ENCODE results near the gene SLA2. TPM values are rescaled to one million over a fixed set of nuclear protein-coding genes. Genes with fewer than 3 reads are reported as not detected.

Gene SLA2
- total and polyA plus RNA-seq, 2 of the 8 experiments (the other 6 are each of a cell fraction or from before 2014, with no cell fraction given), result 0.18 TPM; not detected in 1

DNA sequence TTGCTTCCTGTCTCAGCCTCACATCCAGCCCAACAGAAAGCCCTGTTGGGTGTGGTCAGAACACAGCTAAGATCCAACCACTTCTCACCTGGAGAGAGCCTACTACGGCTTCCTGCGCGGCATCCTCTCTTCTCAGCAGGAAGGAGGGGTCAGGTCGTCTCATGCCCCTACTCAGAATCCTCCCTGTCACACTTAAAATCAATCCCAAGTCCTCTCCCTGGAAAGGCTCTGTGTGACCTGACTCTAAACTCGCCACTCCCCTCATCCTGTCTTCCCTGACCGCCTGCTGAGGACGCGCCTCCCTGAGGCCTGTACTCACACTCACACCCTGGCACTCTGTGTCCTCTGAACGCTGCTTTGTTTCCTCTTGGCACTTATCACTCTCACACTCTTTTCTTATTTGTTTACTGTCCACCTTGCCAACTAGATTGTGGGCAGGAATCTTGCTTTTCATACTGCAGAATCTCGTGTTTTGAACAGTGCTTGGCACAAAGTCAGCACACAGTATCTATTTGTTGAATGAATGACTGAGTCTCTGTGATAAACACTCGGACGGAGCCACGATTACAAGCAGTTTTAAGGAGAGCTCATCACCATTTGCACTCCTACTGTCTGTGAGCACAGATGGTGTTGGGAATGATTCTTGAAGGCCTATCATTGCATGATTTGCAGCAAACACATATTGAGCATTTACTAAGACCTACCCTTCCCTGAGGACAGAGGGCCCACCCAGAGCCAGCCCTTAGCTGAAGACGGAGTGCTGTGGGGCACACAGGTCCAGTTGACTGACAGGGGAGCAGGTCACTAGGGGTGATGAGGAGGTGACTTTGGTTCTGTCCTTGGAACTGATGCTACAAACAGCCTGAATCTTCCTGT is 21.7 kb downstream of the SLA2 start:
- WGBS, 2 experiments (ENCODE audit: extremely low coverage in 1 of 2, insufficient coverage in 1 of 2, insufficient read length in 1 of 2, insufficient replicate concordance in 2 of 2, low coverage in 1 of 2, low lambda C conversion rate in 2 of 2, missing lambda C conversion rate in 1 of 2), result 83% methylated on average over 14 of the region's 14 CpGs; no CpG with 5 or more reads in 1 of the 2 experiments
- DNase-seq (ENCODE audit: low read depth in 1 of 2, low spot score in 2 of 2), result no peak
- H2AFZ ChIP-seq (ENCODE audit: low read length), result peak overlapping the region; percentile 90; the same call in 1 of the 2 replicates
- no peak for TF ChIP-seq ATF2 (IDR thresholded peaks at IDR 0.05; ENCODE audit: low read length)
- 0 out of 4 replicates have a peak, but pooled peaks of 1 of the 2 experiments have one; percentile 12 for TF ChIP-seq RAD21 (IDR thresholded peaks at IDR 0.05 in 1 of 2, conservative IDR thresholded peaks at IDR 0.05 in 1 of 2; ENCODE audit: low read depth in 2 of 2, low read length in 2 of 2)
- TF ChIP-seq CTBP2 (IDR thresholded peaks at IDR 0.05; ENCODE audit: borderline replicate concordance, insufficient read depth, insufficient read length, low read length), result no peak
- TF ChIP-seq EP300 (IDR thresholded peaks at IDR 0.05; ENCODE audit: borderline replicate concordance in 1 of 2, low read depth in 2 of 2, low read length in 2 of 2), result no peak
- no peak for TF ChIP-seq YY1 (IDR thresholded peaks at IDR 0.05; ENCODE audit: low read depth, low read length)
- peak; percentile 67 for TF ChIP-seq ASH2L (IDR thresholded peaks at IDR 0.05; ENCODE audit: low read length)
- no peak for TF ChIP-seq CBX5 (IDR thresholded peaks at IDR 0.05; ENCODE audit: low read depth, low read length)
- no peak for TF ChIP-seq PHF8 (conservative IDR thresholded peaks at IDR 0.05; ENCODE audit: low read depth, low read length)

More for the DNA sequence above, 21.7 kb downstream of the SLA2 start:
- Histone ChIP-seq H4K8ac (ENCODE audit: extremely low read depth, insufficient read depth, low read length) (peak overlapping the region; percentile 71; the same call in 1 of the 2 replicates), H3K4me3 (ENCODE audit: extremely low read depth in 1 of 4, insufficient read depth in 2 of 4, low read depth in 3 of 4, low read length in 4 of 4) (no peak overlapping the region), H2AK5ac (ENCODE audit: low read depth, low read length) (no peak overlapping the region), H3K79me1 (ENCODE audit: low read depth, low read length) (no peaks in the 10 kb centered on the region), H2BK15ac (ENCODE audit: low read length) (no peak overlapping the region), H3K36me3 (ENCODE audit: control insufficient read depth in 2 of 4, insufficient read depth in 4 of 4, low read length in 3 of 4) (no peaks in the 10 kb centered on the region), H2BK120ac (replicated peaks; ENCODE audit: low read depth, low read length) (no peak overlapping the region), H3K4ac (replicated peaks; ENCODE audit: insufficient read length, low read depth, low read length) (no peak overlapping the region), H3K56ac (replicated peaks; ENCODE audit: insufficient read length, low read depth, low read length) (no peak overlapping the region), H3K4me1 (replicated peaks in 1 of 4; ENCODE audit: control insufficient read depth in 3 of 4, insufficient read depth in 4 of 4, low read length in 3 of 4) (peaks cover 0 to 4% (median 1%) of the 10 kb centered on the region in 4 experiments; a peak in 3 of 7 replicates), H2BK5ac (ENCODE audit: low read depth, low read length) (0 out of 2 replicates have a peak overlapping the region, but pooled peaks have one; percentile 9), H4K5ac (ENCODE audit: insufficient read length, low read depth, low read length) (no peak overlapping the region), H2BK12ac (ENCODE audit: low read depth, low read length) (no peak overlapping the region), H3K23ac (ENCODE audit: insufficient read length) (no peak overlapping the region), H3K27me3 (replicated peaks in 1 of 4; ENCODE audit: control insufficient read depth in 3 of 4, extremely low read depth in 1 of 4, insufficient read depth in 3 of 4, low read length in 3 of 4) (no peaks in the 10 kb centered on the region), H3K23me2 (ENCODE audit: low read depth, low read length) (no peaks in the 10 kb centered on the region; the same call in 1 of the 2 replicates), H3K4me2 (ENCODE audit: insufficient read depth in 1 of 2, low read depth in 2 of 2, low read length in 2 of 2) (no peak overlapping the region), H2BK20ac (ENCODE audit: low read length) (no peak overlapping the region), H3K79me2 (ENCODE audit: control insufficient read depth in 1 of 2, insufficient read depth in 2 of 2, low read length in 2 of 2) (no peaks in the 10 kb centered on the region), H3K14ac (ENCODE audit: insufficient read length) (no peak overlapping the region), H3K18ac (ENCODE audit: extremely low read depth, low read length) (no peak overlapping the region), H4K20me1 (replicated peaks in 1 of 2; ENCODE audit: control insufficient read depth in 1 of 2, insufficient read depth in 2 of 2, low read length in 2 of 2) (no peaks in the 10 kb centered on the region), H3K9ac (replicated peaks in 1 of 4; ENCODE audit: extremely low read depth in 1 of 4, low read depth in 3 of 4, low read length in 3 of 4) (no peak overlapping the region; a peak in 2 of 7 replicates), H4K91ac (replicated peaks; ENCODE audit: insufficient read length, low read length) (no peak overlapping the region), H3K27ac (ENCODE audit: low read depth, low read length) (no peak overlapping the region), H3K9me3 (ENCODE audit: insufficient read depth in 2 of 2, low read depth in 1 of 2, low read length in 1 of 2) (no peaks in the 10 kb centered on the region)
- ChIA-PET POLR2A (ENCODE audit: partially characterized antibody) (interaction anchor here (1.2 to 1.6 kb wide), 3 partner anchors 10 to 54 kb away, joined by 3 to 5 read pairs (median 5); no protein-coding TSS in a partner anchor), CTCF (ENCODE audit: partially characterized antibody) (interaction anchor here (0.7 to 3.7 kb wide), 8 partner anchors 9 to 105 kb away, joined by 3 to 30 read pairs (median 3); no protein-coding TSS in a partner anchor)
- no peak for FAIRE-seq
